GM21619 (cell line): ENCODE results near the gene MACF1.

Experiments used
- ATAC-seq: cut with Tn5 transposase; IDR thresholded peaks from one replicate; pipeline ENCODE4 v1.9.1; 2021; ENCODE audit not compliant: unreplicated experiment

MACF1 gene

DNA sequence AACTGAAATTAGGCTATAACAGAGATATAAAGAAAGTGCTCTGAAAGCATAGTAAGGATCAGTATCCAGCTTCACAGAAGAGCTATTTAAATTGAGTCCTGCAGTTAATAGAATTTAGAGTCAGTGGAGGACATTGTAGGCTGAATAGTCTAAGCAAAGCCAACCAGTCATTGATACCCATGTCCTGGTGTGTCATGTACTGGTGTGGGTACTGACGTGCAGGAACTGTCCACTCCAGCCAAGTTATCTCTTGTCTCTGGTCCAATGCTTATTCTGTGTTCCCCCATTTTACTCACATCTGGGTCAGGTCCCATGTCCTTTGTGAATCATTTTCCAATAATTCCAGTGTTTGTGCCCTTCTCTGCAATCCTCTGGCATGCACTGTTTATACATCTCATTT is 90.0 kb downstream of the MACF1 start:
- ATAC-seq, result no peak

DNA sequence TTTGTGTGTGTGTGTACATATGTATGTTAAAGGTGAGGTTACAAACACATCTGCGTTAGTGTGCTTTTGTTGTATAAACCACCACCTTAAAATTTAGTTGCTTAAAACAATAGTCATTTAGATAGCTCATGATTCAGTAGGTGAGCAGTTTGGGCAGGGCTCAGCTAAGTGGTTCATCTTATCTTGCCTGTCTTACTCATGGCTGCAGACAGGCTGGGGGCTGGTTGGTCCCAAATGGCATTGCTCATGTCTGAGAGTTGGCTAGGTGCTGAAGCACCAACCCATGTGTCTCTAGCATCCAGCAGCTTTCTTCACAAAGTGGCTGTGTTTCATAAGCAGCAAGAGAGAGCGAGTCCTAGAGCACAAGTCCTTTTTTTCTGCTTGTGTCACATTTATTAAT is 91.4 kb downstream of the MACF1 start:
- no peak for ATAC-seq

DNA sequence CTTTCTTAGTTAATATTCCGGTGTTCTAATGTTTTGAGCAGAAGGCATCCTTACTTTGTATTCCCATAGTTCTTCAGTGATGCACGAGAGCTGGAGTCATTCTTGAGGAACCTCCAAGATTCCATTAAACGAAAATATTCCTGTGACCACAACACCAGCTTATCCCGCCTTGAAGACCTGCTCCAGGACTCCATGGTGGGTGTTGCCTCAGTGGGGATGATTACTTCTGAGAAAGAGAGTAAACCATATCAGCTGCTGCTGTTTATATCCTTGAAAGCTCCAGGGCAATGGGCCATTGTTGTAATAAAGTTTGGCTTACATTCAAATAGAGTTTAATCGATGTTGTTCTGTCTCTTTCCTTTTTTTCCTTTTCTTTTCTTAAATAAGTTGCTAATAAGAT is 93.1 kb downstream of the MACF1 start:
- no peak for ATAC-seq

DNA sequence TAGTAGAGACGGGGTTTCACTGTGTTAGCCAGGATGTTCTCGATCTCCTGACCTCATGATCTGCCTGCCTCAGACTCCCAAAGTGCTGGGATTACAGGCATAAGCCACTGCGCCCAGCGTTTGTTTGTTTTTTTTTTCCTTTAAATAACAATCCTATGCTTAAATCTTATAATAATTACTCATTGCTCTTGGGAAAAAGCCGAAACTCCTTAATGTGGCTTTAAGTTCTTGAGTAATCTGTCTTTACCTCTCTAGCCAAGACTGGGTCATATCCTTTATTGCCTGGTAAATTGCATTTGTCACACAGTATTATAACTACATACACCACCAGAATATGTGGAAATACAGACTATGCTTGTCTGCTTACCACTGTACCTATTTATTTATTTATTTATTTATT is 97.1 kb downstream of the MACF1 start:
- no peak for ATAC-seq

DNA sequence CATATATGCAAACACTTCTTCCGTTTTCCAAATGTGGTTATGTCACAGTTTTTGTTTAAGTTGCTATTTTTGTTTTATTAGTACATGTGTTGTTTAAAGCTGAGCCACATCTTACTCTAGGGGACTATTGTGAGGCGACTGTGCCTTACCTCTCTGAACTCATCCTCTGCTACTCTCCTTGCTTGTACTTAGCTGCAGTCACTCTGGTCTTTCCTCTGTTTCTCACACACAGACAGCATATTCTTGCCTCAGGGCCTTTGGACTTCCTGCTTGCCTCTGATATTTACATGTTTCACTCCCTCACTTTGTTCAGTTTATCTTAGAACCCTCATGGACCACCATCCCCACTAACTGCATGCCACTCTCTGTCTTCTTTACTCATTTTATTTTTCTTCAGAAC is 101.1 kb downstream of the MACF1 start:
- ATAC-seq, result no peak

DNA sequence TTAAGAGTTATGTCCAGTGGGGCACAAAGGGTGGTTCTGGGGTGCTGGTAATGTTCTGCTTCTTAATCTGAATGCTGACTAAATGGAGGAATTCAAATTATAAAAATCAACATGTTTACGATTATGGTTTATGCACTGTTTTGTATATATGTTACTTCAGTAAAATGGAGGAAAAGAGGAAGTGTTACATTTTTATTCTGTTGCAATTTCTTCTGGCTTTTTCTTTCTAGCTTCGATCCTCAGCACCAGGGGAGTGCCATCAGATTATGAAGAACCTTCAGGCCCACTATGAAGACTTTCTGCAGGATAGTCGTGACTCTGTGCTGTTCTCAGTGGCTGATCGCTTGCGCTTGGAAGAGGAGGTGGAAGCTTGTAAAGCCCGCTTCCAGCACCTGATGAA is 105.5 kb downstream of the MACF1 start:
- ATAC-seq, result no peak

DNA sequence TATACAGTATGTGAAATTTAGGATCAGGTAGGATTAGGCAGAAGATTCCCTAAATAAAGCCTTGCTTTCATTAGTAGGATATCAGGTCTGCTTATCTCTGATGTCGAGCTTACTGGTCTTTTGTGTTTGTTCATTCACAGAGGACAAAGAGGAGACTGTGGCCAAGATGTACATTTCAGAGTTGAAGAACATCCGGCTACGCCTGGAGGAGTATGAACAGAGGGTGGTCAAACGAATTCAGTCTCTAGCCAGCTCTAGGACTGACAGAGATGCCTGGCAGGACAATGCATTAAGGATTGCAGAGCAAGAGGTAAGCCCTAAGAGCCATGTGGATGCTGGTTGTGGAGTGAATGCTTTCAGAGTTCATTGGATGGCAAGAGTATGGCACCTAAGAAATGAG is 106.2 kb downstream of the MACF1 start:
- ATAC-seq, result no peak

DNA sequence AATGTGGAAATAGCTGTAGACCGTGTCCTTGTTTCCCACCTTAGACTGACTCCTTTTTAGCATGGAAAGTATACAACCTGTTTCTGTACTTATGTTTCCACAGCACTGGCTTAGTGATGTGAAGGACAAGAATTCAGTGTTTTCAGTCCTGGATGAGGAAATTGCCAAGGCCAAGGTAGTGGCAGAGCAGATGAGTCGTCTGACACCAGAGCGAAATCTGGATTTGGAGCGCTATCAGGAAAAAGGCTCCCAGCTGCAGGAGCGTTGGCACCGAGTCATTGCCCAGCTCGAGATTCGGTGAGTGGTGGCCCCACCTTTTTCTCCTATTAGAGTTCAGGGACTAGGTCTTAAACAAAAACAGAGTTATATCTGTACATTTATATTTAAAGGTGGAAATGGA is 112.6 kb downstream of the MACF1 start:
- no peak for ATAC-seq

DNA sequence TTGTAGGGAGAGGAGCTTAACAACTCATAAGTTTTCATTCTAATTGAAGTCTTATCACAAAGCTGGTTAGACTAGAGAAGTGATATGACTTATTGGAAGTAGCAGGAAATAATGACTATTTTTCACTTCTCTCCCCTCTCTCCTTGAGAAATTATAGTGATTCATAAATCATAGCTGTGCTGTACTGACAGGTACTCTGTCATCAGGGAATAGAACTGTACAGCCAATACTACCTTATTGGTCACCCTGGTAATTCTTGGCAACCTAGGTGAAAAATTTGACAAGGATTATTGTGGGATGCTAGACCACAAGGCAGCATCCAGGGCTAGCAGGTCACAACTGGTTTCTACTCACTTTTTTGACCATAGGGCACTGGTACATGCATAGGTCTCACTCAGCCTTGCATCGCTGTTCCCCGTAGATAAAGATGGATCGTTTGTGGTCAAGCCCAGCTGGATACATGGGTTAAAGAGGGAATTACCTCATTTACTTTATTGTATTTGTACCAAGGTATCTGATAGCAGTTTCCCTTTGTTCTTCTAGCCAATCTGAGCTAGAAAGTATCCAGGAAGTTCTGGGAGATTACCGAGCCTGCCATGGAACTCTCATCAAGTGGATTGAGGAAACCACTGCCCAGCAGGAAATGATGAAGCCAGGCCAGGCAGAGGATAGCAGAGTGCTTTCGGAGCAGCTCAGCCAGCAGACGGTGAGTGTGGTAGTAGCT is 113.6 kb downstream of the MACF1 start:
- no peak for ATAC-seq

DNA sequence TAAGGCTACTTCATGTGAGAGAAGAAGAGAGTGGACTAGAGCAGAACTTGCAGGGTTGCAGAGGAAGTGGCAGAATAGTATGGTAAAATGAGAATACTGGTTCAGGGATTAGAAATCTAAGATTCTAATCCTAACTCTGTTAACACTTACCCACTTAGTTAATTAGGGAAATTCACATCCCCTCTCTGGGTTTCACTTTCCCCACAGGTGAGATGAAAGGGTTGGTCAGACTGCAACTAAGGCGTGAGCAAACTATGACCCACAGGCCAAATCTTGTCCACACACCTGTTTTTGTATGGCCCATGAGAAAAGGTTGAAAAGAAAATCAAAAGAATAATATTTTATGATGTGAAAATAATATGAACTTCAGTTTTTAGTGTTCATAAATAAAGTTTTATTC is 117.5 kb downstream of the MACF1 start:
- ATAC-seq, result peak; percentile 60

DNA sequence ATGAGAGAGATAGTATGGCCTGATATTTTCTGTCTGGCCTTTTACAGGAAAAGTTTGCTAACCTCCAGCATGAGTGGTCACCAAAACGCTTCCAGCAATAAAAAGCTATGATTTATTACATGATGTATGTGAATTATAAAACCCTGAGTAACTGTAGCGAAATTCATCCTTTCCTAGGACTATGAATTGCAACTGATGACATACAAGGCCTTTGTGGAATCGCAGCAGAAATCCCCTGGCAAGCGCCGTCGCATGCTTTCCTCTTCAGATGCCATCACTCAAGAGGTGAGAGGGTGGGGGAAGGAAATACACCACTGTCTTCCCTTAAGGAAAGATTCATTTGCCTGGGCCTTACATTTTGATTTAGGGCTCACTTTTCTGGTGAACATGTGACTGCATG is 117.9 kb downstream of the MACF1 start:
- no peak for ATAC-seq

DNA sequence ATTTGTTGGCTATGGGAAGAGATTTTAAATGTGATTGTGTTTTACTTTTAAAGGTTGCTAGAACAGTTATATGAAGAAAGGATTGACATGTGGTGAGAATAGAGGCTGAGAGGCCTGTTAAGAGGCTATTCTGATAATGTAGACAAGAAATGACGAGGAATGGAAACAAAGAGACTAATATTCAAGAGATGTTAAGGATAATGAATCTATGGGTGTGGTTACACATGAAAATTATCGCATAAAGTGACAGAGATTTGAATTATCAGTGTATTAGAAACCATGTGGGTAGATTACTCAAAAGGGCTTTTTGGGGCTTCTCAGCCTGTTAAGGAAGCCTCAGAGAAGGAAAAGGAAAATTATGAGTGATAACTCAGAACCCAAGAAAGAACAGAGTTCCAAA is 120.4 kb downstream of the MACF1 start:
- ATAC-seq, result no peak

DNA sequence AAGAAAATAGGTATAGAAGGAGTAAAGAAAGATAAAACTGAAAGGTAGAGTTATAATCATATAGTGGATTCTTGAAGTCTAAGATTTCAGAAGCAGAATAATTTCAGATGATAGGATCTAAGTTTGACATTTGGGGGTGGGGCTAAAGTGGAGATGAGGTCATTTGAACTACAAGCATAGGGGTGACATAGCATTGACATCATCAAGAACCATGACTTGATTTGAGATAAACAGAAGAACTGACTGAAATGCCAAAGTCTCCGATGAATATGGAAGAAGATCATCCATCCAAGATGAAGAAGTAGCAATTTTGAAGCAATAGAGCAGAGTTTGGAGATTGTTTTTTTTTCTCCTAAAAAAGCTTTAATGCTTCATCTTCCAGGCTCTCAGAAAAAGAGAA is 122.3 kb downstream of the MACF1 start:
- ATAC-seq, result no peak

DNA sequence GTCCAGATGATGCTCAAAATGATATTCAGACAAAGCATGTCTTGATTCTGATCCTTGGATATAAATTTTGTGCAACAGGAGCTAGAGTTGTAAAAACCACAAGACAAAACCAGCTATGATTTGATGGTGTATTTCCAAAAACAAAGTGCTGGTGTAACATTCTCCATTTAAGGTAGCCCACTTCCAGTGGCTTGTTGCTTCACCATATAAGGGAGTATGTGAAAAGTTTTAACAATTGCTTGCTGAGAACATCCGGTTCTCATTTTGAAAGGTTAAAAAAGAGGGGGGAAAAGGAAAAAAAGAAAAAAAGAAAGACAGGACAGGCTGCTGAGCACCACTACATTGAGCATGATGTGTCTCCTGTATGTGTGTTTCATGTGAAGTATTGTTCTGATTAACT is 123.6 kb downstream of the MACF1 start:
- no peak for ATAC-seq

DNA sequence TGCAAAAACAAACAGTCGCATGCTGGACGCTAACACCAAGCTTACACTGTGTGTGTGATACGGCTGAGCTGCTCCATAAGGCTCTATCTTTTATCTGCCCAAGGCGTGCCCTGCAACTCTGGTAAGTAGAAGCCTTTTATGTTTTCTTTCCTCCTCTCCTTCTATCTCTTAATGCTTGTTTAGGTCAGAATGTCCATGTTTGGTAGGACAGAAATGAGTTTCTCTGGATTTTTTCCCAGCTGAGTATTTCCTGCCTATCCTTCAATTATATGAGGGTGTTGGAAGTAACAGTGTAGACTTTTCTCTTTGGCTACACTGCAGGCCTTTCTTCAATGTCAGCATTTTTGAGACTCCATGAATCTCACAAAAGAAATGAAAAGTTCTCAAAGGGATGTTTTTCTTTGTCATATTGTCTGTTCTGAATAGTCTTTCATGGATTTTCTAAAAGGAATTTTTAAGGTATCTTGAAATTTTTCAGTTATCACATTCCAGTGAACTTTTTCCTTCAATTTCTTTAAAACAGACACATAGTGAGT is 124.2 kb downstream of the MACF1 start:
- ATAC-seq, result no peak

DNA sequence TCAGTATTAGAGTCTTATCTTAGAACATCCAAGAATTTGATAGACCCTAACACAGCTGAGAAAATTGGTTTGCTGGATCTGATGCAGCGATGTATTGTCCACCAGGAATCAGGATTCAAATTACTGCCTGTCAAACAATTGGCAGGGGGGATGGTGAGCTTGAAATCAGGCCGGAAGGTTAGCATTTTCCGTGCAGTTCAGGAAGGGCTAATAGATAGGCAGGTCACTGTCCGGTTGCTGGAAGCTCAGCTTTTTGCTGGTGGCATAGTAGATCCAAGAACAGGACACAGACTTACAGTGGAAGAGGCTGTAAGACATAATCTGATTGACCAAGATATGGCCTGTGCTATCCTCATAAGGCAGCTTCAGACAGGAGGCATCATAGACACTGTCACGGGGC is 127.2 kb downstream of the MACF1 start:
- ATAC-seq, result no peak

DNA sequence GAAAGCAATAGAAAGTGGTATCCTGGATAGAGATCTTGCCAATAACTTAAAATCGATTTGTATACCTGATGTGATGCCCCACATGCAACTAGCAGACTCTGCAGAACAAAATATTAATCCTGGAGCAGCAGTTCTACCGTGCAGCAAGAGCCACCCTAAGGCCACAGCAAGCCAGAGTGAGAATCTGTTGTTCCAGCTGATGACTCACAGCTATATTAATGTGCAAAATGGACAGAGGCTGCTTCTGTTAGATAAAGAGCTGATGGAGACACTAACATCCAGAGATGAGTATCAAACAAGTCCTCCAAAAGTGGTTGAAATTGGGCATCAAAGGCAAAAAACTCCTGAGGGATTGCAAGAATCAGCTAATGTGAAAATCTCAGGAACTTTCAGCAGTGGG is 127.8 kb downstream of the MACF1 start:
- no peak for ATAC-seq

DNA sequence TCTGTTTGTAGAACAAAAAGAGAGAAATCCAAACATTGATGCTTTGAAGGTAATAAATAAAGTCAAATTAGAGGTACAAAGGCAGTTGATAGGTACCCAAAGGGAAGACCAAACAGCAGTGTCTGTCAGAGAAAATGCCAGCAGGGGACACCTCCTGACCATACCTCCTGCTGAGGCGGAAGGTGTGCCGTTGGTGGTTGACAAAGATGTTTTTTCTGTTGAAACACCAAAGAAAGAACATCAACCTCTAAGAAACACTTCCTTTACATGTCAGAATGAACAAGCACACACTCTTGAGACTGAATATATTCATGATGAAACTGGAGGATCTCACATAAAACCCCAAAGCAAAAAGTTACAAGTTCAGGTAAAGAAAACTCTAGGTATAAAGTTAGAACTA is 128.3 kb downstream of the MACF1 start:
- no peak for ATAC-seq

DNA sequence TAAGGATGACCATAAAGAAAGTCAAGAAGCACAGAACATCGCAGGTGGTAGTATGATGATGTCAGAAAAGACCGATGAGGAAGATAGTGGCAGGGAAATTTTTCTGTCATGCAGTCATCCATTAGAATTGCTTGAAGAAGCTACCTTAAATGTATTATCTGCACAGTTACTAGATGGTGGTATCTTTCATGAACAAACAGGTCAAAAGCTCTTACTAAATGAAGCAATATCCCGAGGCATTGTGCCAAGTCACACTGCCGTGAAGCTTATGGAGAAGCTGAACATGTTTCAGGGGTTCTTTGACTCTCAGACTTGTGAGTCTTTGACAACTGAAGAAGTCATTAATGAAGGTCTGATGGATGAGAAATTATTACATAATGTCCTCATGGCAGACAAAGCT is 128.8 kb downstream of the MACF1 start:
- ATAC-seq, result no peak

DNA sequence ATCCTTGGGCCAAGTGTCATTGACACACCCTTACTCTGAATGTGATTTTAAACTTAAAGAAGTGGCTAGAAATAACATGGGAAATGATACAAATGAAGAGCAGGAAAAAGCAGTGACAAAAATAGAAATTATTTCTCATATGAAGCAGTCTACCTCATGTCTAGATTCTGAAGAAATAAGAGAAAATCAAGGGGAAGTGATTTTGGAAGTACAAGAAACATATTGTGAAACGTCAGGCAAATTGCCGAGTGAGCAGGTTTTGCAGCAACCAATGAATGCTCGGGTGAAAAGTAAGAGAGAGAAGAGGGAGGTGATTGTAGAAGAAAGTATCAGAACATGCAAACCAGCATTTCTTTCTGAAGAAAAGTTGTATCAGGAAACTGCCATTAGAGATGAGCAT is 130.7 kb downstream of the MACF1 start:
- no peak for ATAC-seq

DNA sequence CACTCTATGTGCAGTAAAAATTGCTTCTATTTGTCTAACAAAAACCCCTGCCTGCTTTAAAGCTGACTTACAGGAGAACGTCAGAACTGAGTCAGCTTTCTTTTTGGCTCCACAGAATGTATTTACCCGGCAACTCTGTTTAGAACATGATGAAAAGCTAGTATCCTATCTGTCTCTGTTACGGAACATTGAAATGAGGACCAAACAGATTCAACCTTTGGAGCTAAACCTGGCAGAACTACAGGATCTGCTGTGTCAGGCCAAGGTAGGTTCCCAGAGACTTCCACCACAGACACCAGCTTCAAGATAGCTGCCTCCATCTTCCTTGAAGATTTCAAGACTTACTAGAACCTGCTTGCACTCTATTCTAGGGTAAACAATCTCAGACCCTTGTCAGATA is 132.6 kb downstream of the MACF1 start:
- ATAC-seq, result no peak

DNA sequence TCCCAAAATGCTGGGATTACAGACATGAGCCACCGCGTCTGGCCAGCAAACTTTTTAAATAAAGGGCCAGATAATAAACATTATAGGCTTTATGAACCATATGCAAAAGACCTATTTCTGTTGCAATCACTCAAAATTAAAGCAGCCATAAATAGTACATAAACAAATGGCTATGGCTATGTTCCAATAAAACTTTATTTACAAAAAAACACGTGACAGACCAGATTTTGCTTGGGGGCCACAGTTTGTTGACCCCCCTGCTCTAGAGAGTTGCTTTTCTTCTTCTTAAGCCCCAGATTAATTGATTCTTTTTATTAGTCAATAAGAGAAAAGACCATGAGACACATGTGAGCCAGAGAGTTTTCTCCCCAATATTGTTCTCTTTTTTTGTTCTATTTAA is 138.3 kb downstream of the MACF1 start:
- no peak for ATAC-seq

DNA sequence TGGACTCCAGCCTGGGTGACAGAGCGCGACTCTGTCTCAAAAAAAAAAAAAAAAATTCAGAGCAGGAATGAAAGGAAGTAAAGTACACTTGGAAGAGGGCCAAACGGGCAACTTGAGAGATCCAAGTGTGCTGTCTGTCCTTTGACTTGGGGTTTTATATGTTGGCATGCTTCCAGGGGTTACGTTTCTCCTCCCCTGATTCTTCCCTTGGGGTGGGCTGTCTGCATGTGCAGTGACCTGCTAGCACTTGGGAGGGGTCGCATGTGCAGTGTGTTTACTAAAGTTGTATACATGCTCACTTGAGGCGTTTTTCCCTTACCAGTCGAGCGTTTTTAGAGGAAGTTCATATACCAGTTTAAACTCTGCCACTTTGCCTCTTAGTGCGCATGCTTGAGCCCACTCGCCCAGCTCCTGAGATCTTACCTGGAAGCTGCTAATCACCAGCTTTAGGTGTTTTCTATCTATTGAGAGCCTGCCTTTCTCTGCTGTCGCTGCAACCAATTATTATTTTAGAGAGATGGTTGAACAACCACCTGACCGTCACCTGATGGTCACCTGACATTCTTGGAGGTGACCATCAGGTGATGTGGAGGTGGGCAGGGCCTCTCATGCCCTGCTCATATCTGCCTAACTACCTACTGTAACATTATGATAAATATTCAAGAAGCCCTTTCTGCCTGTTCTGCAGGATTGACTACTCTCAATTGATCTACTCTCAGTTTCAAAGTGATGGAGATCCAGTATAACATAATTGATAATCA is 140.1 kb downstream of the MACF1 start:
- ATAC-seq, result no peak
